HG03108 (cell line): ENCODE data around the gene SLC35F3.
"Not testable (repeated sequence)": the region's sequence is repeated elsewhere in the genome, so short reads cannot be mapped to it uniquely, and the experiment has no call there.

Source experiments
- ATAC-seq: cut with Tn5 transposase; IDR thresholded peaks from one replicate; pipeline ENCODE4 v1.9.1; 2021; ENCODE audit warnings: moderate library complexity; ENCODE audit not compliant: unreplicated experiment

The SLC35F3 gene

DNA sequence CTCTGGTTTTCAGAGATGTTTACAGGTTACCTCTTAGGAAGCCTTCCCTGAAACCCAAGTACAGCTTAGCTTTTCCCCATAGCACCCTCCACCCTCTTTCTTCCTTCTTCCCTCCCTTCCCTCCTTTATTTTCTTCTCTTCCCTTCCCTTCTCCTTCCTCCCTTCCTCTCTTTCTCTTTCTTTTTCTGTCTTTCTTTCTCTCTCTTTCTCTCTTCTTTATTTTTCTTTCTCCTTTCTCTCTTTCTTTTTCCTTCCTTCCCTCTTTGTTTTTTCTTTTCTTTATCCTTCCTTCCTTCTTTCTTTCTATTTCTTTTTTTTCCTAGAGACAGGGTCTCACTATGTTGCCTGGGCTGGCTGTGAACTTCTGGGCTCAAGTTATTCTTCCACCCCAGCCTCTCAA, 231.6 kb downstream of the SLC35F3 start:
- no peak for ATAC-seq

DNA sequence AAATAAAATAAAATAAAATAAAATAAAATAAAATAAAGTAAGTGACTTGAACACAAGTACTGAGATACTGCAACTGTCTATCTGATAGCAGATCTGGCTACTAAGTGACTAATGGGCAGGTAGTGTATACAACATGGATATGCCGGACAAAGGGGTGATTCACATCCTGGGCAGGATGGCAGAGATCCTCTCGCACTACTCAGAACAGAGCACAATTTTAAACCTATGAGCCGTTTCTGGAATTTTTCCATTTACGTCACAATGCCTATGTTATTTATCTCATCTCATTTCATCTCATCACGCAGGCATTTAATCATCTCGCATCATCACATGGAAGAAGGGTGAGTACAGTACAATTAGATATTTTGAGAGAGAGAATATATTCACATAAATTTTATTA, 235.5 kb downstream of the SLC35F3 start:
- ATAC-seq: no peak

DNA sequence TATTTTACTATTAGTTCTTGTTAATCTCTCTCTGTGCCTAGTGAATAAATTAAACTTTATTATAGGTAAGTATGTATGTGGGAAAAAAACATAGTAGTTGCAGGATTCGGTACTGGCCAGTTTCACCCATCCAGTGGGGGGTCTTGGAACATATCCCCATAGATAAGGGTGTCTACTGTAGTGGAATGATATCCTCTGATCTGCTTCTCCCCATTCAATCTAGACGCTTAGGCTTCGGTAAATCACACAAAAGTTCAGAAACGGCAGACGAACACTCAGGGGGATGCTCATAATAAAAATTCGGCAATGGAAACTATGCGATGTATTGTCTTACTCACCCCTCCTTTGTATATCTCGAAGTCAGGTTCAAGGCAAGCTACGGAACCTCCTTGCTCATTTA, 235.9 kb downstream of the SLC35F3 start:
- no peak for ATAC-seq

DNA sequence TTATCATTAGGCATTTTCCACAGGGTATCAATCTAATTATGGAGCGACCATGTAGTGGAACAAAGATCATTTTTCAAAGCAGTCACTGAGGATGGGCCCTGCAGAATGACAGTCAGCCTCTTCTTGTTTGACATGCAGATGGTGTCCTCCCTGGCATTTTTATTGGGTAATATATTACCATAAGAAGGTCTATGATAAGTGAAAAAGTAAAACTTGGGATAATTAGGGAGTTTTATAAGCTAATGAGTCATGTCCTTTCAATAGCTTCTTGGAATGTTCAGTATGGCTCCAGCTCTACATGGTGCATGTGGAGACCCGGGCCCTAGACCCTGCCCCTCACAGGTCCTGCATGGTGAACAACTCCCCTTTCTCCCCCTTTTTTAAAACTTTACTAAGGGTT, 236.5 kb downstream of the SLC35F3 start:
- no peak for ATAC-seq

DNA sequence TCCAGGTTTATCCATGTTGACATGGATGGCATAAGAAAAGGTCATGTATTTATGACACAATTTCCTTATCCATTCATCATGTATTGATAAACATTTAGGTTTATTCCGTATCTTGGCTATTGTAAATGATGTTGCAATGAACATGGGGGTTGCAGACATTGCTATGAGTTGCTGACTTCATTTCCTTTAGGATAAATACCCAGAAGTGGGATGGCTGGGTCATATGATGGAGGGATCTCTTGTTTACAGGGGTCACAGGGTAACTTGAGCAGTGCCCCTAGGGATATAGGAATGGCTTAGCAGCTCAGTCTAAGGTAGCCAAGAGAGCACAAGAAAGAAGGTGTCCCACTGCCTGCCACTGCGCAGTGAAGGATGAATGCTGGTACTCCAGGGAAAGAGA, 239.2 kb downstream of the SLC35F3 start:
- ATAC-seq: no peak

DNA sequence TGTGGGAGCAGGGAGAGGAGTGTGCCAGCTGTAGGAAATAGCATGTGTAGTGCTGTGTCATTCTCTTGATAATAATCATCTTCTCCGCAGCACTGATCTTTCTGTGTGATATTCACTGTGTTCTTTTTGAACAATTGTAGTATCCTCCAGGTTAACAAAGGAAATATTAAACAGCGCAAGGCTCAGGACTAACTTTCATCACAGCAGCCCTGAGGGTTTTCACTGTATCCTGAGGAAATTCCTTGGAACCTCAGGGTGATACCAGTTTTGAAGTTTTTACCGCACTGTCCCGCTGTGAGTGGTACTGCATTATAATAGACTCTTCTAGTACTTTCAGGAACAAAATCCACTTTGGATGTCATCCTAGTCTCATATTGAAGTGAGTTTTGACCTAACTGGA, 240.4 kb downstream of the SLC35F3 start:
- ATAC-seq: no peak

DNA sequence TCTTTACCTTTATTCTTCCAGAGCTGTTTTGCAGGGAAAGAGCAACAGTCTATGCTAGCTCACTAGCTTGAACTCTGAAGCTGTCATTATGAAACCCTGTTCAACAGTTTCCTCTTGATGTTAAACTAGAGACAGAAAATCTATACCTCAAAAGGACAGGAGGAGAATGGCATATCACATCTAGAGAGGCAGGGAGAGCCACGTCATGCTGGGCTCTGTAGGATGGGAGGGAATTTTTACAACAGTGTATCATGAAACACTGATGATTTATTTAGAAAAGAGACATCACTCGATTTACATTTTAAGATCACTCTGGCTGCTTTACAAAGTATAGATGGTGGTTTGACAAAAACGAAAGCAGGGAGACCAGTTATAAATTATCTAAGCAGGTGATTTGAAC, 243.9 kb downstream of the SLC35F3 start:
- no peak for ATAC-seq

DNA sequence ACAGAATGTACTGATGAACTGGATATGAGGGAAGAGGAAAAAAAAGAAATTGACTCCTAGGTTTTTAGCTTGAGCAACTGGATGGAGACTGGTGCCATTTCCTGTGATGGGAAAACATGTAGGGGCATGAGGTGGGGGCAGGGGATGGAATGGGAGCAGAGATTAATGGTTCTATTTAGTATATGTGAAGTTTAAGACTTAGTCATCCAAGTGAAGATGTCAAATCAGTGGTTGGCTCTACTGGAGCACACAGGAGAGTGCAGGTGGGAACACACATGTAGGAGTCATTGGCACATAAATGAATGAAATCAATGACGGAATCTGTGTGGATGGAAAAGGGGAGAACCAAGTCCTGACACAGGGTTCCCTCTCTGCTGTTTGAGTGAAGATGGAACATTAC, 244.3 kb downstream of the SLC35F3 start:
- no peak for ATAC-seq

DNA sequence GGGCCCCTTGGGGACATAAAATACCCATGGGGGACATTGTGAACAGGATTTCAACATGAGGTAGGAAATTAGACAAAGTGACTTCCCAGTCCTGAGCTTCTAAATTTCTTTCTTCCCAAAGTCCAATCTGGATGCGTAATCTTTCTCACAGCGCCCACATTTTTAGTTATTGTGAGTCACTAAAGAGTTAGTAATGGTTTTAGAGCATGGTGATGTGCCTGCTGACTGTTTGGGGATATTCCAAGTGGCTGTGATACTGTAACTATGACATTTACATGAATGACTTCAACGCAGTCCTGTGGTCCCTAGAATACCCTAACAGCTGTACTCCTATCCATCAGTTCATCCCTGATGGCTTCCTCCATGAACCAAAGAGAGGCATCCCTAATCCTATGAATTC, 244.7 kb downstream of the SLC35F3 start:
- ATAC-seq: no peak

DNA sequence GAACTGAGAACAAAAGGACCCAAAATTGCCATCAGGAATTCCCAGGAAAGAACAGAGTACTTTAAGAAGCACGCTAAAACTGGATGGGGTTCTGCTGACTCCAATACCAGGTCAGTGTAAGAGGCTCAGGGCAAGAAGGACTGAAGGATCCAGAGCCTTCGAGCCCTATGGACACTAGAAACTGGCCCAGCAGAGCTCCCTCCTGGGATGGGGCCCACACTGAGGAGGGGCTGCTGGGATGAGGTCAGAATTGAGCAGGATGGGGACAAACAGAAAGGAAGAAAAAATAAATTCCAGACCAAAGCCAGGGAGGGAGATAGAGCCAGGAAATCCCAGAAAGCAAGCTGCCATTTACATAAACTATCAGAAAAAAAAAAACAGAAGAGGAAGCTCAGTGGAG, 246.4 kb downstream of the SLC35F3 start:
- no peak for ATAC-seq

DNA sequence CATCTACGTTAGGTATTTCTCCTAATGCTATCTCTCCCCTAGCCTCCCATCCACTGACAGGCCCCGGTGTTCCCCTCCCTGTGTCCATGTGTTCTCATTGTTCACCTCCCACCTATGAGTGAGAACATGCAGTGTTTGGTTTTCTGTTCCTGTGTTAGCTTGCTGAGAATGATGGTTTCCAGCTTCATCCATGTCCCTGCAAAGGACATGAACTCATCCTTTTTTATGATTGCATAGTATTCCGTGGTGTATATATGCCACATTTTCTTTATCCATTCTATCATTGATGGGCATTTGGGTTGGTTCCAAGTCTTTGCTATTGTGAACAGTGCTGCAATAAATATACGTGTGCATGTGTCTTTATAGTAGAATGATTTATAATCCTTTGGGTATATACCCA, 247.9 kb downstream of the SLC35F3 start:
- not testable (repeated sequence) for ATAC-seq

DNA sequence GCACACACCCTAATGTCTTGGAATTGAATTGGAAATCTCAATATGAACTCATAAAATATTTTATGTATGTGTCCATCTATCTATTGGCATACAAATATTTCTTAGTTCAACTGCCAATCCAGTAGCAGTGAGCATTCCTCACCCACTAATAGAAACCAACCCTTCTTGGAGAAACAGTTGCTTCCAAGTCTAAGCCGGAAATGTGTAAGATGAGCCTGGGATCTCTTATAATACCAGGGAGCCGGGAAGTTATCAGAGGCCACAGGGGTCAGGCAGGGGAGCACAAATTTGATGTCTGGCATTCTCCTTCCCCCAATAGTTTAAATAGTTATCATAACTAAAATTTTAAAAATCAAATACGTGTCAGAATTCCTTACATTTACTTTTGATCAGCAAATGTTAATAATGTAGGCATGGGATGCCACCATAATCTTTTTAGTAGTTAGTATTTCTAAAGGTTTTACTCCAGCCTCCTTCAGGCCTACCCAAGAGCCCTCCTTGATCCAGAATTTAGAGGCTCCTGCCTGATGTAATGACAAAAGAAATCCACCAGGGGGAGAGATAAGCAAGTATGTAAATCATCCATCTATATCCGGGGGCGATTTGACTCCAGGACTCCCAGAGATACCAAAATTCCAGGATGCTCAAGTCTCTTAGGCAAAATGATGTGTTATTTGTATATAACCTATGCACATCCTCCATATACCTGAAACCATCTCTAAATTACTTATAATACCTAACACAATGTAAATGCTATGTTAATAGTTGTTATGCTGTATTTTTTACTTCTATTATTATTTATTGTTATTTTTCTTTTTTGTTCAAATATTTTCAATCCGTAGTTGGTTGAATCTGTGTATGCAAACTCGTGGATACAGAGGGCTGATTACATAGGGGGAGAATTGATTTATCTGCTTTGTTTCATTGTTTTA, 250.1 kb downstream of the SLC35F3 start:
- no peak for ATAC-seq

DNA sequence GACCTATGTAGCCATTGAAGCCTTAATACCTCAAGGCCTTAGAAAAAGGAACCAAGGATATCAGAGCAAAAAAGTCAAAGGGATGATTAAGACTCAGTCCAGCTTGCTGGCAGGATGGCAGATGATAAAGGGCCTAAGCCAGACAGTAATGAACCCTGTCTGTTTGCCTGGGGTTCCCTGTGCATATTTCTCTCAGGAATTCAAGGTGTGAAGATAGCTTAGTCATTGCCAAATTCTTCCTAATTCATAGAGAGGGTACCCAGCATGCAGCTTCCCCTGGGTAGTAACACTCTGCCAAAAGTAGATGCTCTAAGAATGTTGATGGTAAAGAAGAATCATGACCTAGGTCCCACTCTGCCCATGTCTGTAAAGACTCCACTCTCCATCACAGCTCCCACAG, 258.2 kb downstream of the SLC35F3 start:
- no peak for ATAC-seq

DNA sequence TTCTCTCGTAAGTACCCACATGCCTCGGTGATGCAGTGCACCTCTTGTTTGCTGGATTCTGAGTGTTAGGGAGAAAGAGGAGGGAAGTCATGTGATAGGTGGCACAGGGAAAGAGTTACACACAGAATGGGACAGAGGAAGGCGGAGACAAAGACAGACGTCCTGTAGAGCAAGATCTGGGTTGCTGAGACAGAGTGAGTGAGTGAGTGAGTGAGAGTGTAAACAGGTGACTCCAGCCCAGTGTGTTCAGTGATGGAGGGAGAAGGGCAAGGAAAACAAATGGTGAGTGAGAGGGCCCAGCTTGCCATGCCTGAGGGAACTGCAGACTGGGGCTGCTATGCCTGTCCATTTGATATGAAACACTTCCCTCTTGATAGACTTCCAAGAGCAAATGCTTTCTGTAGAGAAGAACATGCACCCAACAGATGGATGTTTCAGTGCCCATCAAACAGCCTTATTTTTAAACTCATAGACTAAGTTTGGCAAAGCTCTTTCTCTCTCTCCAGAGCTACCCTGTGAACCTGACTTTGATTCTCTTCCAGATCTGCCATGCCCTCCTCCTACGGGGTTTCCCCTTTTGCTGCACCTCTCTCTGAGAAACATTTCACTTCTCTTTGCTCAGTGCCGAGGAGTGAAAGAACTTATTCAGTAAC, 258.9 kb downstream of the SLC35F3 start:
- ATAC-seq: no peak

DNA sequence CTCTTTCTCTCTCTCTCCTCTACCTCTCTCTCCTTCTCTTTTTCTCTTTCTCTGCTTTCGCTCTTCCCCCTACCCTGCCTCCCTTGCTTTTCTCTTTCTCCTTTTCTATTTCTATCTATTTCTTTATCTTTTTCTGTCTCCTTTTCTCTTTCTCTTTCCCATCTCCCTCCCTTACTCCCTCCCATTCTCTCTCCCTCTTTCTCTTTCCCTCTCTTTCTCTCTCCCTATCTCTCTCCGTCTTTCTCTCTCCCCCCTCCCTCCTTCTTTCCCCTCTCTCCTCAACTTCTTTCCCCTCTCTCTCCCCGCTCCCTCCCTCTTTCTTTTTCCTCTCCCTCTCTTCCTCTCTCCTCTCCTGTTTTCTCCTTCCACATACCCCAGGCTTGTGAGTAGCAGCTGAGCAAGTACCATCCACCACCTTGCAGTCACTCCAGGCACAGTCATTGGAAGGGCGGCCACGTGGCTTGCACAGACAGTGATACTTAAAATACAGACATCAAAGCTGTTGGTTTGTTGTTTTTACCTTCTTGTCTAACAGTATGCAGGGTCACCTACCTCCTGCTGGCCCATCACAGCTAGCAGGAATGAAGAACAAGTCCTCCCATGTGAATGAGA, 259.7 kb downstream of the SLC35F3 start:
- no peak for ATAC-seq

DNA sequence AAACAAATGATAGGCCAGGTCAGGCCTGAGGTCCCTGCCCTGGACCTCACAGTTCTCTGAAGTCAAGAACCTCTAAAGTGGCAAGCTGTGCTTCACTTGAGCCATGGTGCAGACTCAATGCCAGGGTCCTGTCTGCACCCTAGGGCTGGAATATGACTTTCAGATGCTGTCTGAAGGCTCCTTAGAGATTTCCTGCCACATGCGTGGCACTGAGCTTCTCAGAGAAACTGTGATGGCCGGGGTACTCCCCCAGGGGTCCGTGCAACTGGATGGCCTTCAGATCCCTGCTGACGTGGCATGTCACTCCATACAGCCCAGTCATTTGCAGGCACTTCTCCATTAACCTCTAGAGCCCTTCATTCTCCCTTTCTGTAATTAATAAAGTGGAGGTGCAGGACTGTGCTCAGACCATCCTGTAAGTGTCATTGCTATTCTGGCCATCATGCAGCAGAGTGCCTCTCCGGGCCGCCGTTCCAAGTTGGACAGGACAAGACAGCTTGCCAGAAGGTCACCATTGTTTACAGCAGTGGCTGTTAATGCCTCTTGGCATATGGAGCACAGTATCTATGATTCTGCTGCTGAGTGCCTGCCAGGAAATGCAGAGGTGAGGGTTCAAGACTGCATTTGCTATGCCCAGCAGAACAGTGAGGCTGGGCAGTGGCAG, 263.7 kb downstream of the SLC35F3 start:
- ATAC-seq: no peak

DNA sequence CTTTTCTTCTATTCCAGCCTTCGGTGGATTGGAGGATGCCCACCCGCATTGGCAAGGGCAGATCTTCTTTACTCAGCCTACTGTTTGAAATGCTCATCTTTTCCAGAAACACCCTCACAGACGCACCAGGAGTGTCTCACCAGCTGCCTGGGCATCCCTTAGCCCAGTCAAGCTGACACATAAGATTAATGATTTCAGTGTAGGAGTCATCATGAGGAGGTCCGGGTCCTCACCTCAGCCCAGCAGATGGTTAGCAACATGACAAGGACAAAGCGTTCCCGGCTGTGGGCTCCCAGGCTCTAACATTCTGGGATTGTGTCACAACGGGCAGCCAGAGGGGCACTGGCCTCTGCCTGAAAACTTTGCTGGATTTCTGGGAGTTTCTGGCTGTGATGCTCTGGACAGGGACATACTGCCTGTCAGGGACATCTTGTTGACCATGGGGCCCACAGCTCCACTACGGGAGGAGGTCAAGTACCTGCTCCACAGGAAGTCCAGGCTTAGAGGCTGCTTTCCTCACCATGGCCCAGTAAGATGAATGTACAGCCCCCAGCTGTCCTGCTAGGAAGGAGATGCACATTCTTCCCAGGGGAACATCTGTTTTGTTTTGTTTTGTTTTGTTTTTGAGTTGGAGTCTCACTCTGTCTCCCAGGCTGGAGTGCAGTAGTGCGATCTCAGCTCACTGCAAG, 264.8 kb downstream of the SLC35F3 start:
- no peak for ATAC-seq

DNA sequence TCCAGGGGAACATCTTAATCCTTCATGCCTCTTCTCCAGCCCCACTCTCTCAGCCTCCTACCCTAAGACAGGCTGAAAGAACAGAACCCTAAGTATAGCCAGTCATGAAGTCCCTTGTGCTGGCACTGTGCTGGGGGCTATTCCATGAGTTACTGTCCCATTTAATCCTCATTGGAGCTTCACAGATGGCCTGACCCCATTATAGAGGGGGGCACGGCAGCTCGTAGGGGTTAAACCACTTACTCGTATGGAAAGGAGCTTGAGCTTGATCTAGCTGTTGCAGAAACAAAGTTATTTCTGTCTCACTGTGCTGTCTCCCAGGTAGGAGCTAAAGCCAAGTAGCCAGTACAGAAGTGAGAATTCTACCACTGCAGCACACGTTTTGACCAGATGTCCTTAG, 265.6 kb downstream of the SLC35F3 start:
- no peak for ATAC-seq

DNA sequence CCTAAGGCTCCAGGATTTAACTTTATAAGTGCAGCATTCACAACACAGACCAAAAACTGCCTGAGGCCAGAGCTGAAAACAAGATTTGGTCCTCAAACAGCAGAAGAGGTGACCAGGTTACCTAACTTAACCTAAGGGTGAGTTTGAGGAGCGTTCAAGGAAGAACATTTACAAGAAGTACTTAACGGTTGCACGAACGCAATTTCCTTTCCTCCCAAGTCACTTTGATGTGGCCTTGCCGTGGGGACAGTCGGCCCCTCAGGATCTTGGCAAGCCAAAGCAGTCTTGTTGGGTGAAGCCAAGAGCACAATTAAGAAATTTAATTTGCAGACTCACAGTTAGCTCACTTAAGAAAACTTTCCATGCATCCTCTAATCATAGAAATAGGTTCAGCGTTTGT, 266.1 kb downstream of the SLC35F3 start:
- no peak for ATAC-seq

DNA sequence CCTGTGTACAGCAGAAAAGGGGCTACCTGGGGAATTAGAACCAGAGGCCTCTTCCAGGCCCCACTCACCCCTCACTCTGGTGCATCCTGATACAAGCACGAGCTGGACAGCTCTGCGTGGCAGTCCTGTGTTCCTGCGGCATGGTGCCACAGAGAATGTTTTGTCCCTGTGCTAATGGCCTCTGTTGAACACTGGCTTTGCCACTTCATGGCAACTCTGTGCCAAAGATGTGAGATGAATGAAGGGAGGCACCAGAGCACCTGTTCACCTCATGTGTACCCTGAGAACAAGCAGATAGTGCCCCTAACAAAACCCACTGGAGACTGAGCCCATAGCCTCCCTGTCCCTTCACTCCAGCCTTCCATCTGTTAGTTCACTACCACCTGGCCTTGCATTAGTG, 269.5 kb downstream of the SLC35F3 start:
- ATAC-seq: no peak

DNA sequence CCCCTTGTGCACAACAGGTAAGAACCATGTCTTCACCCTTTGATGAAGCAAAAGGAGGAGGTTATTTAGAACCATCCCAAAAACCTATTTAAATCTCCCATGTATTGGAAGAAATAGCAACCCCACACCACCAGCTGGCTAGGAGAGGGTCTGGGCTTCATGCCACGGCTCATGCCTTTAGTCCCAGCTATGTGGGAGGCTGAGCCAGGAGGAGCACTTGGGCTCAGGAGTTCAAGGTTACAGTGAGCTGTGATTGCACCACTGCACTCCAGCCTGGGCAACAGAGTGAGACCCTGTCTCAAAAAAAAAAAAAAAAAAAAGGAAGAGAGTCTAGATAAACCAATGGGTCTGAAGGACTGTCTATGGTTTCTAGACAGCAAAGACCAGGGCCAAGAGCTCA, 270.9 kb downstream of the SLC35F3 start:
- ATAC-seq: no peak
